Activated T-cell treated with anti-CD3 and anti-CD28 coated beads, Interleukin-2, amount 50 U/mL, for 1 hour (primary cell): ENCODE results near the gene EVC2.

Experiments
- DNase-seq: peaks from one replicate; pipeline ENCODE4 v3.0.0-alpha.2; 2020

Gene EVC2

DNA sequence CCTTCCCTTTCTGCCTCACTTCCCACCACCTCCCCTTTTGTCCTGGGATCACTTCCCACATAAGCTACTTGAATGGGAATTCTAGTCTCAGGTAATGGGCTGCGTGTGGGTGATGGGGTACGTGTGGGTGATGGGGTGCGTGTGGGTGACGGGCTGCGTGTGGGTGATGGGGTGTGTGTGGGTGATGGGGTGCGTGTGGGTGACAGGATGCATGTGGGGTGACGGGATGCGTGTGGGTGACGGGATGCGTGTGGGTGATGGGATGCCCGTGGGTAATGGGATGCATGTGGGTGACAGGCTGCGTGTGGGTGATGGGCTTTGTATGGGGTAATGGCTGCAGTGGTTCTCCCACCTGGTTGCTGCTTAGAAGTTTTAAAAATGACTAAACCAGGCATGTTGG, 43.6 kb downstream of the EVC2 start:
- no peak for DNase-seq

DNA sequence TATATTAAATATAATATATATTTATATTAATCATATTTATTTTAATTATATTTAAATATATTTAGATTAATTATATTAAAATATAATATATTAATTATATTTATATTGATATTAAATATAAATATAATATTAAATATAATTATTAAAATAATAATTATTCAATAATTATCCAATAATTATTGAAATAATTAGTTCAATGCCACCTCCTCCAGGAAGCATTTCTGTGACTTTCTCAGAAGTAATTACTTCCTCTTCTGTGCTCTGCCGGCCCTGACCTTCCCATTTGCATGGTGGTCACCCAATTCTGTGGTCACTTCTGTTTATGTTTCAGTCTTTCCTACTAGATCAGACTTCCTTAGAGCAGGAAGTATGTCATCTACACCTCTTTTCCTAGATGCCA, 45.8 kb downstream of the EVC2 start:
- DNase-seq: no peak

DNA sequence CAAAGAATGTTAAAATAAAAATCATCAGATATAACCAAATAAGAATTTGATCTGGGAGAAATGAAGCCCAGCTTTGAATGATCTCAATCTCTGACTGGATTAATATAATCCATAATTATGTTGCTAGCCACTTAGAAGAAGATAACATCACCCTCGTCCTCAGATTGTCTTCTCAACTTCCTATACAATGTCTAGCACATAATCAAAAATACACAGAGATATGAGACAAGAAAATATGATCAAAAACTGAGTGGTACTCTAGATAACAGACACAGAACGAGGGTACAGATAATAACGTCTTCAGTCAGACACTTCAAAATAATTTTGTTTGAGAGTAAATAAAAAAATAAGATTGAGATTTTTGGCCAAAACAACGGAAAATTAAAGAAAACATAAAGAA, 47.1 kb downstream of the EVC2 start:
- no peak for DNase-seq

DNA sequence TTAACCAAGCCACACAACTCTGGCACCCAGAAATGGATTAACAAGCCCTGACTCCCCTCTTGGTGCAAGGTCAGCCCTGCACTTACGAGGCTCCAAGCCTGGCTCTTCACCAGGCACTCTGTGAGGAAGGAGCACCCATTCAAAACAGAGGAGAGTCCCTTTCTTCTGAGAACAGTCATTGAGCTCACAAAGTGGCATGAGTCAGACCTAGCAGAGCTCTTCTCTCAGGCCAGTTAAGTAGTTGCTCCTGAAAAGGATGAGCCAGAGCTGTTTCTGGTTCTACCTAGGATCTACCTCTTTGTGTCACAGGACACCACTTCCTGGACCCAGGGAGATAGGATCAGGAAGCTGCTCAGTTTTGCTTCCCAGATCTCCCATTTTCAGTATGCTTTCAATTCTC, 48.2 kb downstream of the EVC2 start:
- DNase-seq: no peak

DNA sequence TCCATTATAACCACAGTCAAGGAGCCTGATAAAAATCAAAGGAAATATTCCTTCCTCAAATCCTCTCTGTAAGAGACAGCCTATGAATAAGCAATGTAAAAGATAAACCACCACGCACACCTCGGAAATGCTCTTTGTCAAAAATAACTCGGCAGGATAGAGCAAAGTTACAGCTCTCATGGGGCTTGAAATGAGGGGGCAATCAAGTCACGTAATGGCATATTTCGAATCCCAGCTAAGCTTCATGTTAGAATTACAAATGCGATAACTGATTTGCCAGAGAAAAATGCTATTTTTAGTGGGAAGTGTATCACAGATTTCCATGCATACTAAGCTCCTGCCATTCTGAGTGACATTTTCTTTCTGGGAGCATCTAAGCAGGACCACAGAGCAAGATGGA, 49.4 kb downstream of the EVC2 start:
- no peak for DNase-seq

DNA sequence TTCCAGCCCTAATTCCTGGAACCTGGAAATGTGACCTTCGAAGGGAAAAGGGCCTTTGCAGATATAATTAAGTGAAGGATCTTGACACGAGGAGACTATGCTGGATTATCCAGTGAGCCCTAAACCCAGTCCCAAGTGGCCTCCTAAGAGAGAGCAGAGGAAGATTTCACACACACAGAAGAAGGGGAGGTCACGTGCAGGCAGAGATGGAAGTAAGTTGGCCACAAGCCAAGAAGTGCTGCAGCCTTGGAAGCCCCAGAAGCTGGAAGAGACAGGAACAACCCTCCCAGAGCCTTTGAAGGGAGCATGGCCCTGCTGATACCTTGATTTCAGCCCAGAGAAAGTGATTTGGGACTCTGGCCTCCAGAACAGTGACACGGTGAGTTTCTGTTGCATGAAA, 51.9 kb downstream of the EVC2 start:
- no peak for DNase-seq

DNA sequence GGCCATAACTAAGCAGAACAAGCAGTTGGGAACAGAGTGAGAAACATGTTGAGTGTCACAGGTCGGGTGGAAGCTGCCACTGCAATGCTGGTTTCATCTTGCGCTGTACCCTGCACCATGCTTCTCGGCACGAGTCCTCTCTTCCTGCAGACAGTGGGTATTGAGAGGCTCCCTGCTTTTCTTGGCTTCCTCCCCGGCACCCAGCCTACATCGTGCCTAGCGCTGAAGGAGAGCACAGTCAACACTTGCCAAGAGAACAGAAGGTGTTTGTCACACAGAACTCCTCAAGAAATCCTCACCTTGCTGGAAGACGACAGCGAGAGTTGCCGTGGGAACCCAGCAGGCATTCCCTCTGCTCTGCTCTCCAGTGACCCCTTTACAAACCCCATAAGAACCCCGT, 53.6 kb downstream of the EVC2 start:
- DNase-seq: no peak

DNA sequence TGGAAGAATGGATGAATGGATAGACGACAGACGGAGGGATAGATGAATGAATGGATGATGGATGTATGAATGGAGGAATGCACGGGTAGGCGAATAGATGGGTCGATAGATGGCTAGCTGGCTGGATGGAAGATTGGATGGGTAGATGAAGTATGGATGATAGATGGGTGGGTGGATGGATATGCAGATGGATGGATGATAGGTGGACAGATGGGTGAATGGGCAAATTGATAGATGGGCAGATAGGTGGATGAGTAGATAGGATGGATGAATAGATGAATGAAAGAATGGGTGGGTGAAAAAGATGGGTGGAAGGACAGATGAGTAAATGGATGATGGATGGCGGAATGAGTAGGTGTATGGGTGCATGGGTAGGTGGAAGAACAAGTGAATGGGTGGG, 57.3 kb downstream of the EVC2 start:
- DNase-seq: no peak

DNA sequence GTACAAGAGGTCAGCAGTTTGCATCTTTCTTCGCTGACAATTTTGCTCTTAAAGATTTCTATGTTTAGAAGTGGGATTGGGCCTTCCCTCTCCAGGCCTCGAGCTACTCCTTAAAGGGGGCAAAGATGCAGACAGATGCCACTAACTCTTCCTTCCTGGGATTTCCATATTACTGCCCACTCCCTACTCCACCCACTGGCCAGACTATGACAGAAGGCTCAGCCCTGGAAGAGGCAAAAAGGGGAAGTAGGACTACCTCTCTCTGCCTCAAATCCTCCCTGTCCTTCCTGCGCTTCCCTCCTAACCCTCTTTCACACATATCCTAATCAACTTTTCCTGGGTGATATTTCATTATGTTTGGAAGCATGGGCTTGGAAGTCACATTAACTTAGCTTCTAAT, 58.3 kb downstream of the EVC2 start:
- DNase-seq: no peak

DNA sequence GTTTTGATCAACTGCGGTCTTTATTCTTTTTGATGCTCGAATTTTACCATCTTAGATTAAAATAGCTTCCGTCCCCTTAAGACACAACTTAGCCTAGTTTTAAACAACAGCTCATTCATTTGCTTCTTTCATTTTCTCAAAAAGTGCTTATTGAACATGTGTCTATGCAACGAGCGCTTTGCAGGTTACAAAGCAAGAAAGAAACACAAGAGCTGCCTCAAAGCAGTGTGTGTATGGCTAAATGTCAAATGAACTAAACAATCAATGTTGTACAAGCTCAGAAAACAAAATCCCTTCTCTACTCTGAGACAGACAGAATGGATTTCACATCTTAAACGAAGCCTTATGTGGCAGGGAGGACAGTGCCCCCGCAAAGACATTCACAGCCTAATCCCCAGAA, 61.0 kb downstream of the EVC2 start:
- no peak for DNase-seq

DNA sequence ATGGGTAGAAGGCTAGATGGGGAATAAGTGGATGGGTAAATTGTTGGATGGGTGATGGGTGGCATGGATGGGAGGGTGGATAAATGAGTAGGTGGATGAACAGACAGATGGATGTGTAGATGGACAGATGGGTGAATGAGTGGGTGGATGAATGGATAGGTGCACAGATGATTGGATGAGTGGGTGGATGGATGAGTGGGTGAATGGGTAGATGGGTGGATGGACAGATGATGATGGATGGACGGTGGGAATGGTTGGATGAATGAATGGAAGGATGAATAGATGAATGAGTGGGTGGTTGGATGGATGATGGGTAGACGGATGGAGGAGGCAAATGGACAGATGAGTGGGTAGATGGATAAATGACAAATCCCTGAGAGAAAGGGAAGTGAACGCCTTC, 68.3 kb downstream of the EVC2 start:
- no peak for DNase-seq

DNA sequence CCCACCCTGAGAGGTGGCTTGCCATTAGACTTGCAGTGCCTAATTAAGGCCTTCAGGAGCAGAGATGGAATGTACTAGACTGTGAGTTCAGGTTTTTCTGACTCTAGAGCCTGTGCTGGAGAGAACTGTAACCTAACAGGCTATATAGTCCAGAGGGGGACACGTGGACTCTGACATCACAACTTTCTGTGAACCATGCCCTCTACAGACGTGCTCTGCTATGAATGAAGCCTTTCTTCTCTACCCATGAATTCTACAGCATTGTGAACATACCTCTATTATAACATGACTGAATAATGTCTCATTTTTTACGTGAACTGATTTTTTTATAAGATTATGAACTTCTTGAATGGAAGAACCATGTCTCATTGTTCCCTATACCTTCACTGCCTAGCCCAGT, 68.8 kb downstream of the EVC2 start:
- no peak for DNase-seq

DNA sequence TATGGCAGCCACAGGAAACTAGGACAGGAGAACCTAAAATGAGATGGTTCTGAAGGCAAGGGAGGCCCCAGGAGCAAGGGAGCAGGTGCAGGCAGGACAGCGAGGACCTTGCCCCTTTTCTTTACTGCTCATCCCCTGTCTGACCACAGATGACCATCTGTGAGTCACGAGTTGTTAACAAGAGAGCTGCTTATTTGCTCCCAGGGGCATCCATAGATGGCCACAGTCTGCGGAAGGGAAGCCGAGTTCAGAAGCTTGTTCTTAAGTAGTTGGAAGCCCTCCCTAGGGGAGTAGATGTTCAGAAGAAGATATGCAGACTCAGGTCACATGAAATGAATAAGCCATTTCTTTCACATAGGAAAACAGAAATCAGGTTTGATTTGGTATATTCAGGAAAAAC, 69.4 kb downstream of the EVC2 start:
- no peak for DNase-seq

DNA sequence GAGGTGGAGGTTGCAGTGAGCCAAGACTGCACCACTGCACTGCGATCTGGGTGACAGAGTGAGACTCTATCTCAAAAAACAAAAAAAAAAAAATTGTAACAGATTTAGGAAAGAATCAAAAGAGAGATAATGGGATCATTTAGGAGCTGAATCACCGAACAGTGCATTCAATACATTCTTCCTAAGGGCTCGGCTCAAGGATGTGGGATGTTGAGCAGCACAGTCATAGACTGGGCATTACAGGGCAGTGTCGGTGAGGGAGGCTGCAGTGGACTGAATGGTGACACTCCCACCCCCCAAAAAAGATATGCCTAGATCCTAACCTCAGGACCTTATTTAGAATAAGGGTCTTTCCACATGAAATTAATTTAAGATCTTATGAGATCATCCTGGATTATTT, 70.0 kb downstream of the EVC2 start:
- DNase-seq: no peak

DNA sequence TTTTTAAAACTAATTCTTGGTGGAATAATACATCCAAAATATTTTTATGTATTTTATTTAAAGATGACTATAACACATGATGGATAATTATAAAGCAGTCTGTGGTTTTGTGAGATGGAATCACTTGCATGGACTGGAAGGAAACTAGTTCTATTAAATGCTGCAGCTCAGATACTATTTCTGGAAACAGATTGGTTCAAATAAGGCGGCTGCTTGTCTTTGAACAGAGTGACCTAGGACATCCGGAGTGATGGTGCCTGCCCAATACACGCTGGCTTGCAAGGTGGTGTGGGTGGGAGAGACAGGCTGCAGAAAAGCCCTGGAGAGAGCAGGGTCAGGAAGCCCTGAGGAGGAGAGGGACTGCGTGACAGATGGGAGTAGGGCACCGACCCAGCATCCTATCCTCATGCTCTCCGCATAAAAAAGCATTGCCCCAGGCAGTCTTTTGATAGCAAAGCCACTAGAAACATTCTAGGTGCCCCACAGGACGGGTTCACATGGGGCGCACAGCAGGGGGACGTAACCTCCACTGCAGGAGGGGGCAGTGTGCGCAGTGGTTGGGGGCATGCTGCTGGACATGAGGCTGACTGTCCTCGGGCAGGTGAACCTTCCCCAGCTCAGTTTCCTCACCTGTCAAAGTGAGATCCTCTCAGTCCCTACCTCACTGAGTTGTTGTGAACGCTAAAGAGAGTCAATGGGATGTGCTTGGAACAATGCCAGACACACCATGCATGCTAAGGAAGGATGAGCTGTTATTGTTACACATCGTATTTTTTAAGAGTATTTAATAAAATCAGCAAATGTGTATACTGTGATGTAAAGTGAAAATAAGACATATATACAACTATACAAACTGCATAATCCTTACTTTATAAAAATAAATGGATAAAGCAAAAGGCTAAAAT, 71.3 kb downstream of the EVC2 start:
- no peak for DNase-seq

DNA sequence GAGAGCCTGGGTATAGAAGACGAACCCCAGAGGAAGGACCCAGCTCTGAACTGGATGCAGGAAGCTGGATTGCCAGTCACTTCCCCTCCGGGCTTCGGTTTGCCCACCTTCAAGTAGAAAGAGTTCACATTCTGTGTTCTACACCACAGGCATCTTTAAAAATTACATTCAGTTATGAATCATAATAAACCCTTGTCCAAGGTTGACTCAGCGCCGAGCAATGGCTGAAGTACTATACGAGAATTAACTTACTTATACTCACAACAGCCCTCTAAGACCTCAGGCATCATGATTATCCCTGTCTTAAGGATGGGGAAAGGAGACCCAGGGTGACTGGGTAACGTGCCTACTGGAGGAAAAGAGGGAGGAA, 72.5 kb downstream of the EVC2 start:
- DNase-seq: no peak

DNA sequence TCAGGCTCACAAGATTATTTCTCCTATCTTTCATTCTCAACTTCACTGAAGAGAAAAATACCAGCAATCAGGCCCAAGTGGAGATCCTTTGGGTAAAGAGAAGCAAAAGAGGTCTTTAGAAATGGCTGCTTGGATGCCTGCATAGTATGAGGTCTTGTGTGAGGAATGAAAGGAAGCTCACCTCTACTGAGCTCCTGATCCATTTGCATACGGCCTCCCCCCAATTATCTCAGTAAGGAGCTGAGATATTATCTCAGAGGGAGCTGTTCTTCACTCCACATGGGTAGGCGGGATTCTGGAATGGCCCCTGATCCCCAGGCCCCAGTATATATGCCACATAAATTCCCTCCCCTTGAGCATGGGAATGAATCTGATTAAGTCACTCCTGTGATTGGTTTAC, 75.8 kb downstream of the EVC2 start:
- DNase-seq: no peak

DNA sequence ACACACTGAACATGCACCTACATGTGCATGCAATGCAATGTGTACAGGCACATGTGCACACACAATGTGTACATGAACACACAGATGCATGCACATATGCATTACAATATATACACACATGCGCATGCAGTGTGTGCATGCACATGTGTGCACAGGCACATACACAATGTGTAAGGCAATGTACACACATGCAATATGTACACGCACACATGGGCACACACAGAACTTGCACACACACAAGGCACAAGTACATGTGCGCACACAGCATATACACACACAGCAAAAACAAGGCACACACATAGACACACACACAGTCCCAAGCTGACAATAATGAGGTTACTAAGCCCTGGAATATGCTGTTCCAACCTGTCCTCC, 76.3 kb downstream of the EVC2 start:
- DNase-seq: no peak

DNA sequence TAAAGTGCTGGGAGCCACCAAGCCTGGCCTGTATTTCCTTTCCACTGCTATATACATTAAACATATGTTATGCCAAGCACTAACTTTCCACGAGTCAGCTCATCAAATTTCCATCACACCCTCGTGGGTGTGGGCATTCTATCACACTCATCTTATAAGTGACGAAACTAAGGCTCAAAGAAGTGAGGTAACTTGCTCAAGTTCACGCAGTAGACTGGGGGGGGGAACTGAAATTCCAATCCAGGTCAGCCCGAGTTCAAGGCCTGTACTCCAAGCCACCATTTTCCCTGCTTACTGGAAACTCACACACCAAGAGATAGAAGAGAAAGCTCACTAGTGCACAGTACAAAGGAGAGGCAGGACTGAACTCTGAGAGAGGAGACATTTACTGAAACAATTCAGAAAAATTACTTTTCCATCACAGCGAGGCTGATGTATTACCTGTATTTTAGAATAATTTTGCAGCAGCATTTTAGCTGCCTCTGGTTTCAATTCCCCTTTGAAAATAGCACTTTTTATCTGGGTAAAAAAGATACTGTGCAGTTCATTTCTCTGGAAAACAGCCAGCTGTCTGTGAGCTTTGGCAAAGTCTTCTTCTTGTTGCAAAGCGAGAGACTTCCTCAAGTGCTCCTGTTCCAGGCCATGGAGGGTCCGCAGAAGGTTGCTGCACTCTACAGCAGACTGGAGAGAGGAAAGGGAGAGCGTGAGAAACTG, 76.8 kb downstream of the EVC2 start:
- no peak for DNase-seq

DNA sequence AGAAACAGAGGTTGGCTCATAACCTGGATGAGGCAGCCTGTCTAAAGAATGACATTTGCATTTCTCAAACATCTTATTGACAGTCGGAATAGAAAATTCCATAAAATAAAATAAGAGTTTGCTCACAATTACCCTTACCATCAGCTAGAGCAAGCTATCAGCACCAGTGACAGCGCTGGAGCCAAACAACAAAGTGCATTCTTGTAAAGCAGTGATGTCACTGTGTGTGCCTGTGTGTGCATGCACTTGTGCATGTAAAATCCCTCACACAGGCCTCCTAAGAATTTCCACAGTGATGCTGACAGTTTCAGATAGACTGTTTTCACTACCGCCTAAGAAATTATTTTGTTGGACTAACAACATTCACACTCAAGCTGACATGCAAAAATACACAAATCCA, 77.6 kb downstream of the EVC2 start:
- no peak for DNase-seq

DNA sequence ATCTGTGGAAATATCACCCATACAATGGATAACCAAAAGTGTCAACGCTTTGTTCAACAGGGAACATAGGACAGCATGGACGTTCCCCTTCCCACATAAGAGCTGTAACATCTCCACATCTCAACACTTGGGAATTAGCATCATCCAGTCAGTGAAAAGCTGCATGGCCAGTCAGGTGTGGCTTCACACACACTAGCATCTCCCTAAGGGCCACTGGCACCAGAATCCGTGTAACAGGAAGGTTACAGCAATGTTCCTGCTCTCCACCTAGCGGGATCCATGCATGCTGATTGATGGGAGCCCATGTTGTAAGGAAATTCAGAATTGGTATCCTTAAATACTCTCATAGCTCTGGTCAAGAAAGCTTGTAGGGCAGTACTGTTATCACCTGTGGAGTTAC, 78.8 kb downstream of the EVC2 start:
- no peak for DNase-seq

DNA sequence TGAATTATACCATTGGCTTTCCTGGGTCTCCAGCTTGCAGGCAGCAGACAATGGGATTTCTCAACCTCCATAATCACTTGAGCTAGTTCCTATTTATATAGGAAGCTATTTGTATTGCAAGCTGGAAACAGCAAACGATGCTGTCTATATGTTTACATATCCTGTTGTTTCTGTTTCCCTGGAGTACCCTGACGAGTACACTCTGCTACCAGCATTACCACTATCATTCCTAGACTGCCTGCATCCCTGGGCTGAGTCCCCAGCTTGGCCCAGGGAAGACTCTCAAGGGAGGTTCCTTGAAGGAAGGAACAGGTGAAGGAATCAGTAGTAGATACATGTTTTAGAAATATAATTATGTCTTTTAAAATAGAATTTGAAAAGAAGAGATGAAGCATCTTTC, 81.4 kb downstream of the EVC2 start:
- no peak for DNase-seq

DNA sequence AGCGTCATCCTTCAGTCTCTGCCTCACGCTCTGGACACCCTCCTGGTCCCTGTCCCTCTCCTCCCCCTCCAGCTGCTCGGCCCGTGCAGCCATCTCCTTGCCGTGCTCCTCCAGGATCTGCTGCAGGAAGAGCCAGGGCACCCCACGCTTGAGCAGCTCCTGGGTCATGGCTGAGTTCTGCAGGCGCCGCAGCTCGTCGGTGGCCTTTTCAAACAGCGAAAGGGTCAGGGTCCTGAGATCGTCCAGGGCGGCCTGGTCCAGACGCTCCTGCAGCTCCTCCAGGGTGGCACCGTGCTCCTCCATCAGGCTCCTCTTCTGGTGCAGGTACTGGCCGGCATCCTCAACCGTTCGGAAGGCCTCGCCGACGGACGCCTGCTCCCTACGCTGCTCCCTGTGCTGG, 85.8 kb downstream of the EVC2 start:
- no peak for DNase-seq

DNA sequence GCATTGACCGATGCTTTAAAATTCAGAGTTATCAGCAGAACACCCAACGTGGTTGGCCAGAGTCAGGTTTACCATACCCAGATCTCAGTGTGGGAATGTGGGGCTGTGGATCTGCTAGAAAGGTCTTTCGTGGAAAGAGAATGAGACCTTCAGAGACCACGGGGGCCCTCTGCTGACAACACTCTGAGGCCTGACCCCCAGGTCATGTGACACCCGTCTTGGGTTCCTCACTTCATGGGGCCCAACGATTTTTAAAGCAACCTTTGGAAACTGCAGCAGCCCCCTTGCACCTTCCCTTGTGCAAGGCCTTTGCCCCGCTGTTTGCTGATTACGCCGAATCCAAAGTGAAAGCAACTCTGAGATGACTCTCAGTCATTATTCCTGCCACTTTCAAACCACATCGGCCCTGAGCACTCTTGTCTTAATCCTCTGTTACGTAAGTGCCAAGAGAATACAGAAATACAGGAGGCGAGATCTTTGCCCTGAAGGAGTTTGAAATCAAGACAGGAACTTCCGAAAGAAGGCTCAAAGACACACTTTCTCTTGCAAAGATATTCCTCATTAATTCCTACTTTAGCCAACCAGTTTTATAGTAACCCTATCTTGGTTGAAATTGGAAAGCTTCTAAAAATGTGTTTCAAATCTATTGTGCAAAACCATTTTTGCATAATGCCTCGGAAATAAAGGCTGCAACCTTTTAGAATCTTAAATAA, 88.3 kb downstream of the EVC2 start:
- no peak for DNase-seq
